Peyer's patch (tissue), 4 donors: ENCODE measurements around the gene SH3TC2.

Source experiments
- CTCF ChIP-seq, 6 experiments: fragments of 450-650 bp in 4 of 6; fragments of 200-600 bp in 2 of 6; sonication (generic) in 1 of 6; IDR thresholded peaks; one replicate each; pipeline ENCODE4 v1.5.1; 2017 to 2019; ENCODE audit warnings: antibody characterized with exemption in 6 of 6, mild to moderate bottlenecking in 3 of 6, moderate library complexity in 1 of 6
- POLR2A ChIP-seq, 2 donors: fragments of 450-650 bp; IDR thresholded peaks; one replicate each; pipeline ENCODE4 v1.5.1; 2017; ENCODE audit warnings: antibody characterized with exemption in 2 of 2, mild to moderate bottlenecking in 2 of 2, moderate library complexity in 2 of 2

DNA sequence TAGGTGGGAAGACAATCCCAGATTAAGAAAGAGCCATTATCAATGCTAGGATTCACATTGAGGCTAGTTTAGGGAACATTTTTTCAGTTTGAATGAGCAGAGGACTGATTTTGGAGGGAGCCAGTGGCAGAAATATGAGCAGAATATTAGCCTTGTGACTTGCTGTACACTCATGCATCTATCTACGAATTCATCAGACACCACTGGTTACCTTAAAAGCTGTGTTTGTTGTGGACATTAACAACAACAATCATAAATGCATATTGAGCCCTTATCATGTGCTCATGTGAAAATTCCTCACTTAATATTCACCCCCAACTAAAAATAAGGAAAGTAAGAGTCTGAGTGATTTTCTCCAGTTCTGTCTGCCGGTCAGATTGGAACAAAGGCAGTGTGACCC, 9.9 kb upstream of the SH3TC2 start:
- TF ChIP-seq CTCF (IDR thresholded peaks at IDR 0.05) (no peak), POLR2A (IDR thresholded peaks at IDR 0.05) (no peak)
